GM12865 (cell line): ENCODE results near the gene ITPKB.
"Not testable (repeated sequence)": the region's sequence is repeated elsewhere in the genome, so short reads cannot be mapped to it uniquely, and the experiment has no call there.

Source experiments
- DNase-seq: peaks from one replicate; pipeline ENCODE4 v3.0.0; 2010; ENCODE audit warnings: low read depth
- H3K4me3 ChIP-seq: 2 replicates; pipeline ENCODE4 v1.5.1; 2011; ENCODE audit warnings: mild to moderate bottlenecking, low read depth, low read length, control low read depth
- TF ChIP-seq, protein P1 (sequence below): IDR thresholded peaks from 2 replicates; pipeline ENCODE4 v1.5.1; 2011; ENCODE audit warnings: low read length, control low read depth, low read depth, inconsistent platforms; ENCODE audit not compliant: insufficient read depth; ENCODE audit errors: missing control alignments

The ITPKB gene

GRCh38 chr1:226603858-226604559, 135.1 kb downstream of the ITPKB start:
- DNase-seq: no peak
- H3K4me3 ChIP-seq: no peak overlapping the region
- TF ChIP-seq, protein P1, sequence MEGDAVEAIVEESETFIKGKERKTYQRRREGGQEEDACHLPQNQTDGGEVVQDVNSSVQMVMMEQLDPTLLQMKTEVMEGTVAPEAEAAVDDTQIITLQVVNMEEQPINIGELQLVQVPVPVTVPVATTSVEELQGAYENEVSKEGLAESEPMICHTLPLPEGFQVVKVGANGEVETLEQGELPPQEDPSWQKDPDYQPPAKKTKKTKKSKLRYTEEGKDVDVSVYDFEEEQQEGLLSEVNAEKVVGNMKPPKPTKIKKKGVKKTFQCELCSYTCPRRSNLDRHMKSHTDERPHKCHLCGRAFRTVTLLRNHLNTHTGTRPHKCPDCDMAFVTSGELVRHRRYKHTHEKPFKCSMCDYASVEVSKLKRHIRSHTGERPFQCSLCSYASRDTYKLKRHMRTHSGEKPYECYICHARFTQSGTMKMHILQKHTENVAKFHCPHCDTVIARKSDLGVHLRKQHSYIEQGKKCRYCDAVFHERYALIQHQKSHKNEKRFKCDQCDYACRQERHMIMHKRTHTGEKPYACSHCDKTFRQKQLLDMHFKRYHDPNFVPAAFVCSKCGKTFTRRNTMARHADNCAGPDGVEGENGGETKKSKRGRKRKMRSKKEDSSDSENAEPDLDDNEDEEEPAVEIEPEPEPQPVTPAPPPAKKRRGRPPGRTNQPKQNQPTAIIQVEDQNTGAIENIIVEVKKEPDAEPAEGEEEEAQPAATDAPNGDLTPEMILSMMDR: no peak

GRCh38 chr1:226603022-226603857, 135.8 kb downstream of the ITPKB start:
- DNase-seq: no peak
- H3K4me3 ChIP-seq: no peak overlapping the region
- TF ChIP-seq, protein P1: no peak

DNA sequence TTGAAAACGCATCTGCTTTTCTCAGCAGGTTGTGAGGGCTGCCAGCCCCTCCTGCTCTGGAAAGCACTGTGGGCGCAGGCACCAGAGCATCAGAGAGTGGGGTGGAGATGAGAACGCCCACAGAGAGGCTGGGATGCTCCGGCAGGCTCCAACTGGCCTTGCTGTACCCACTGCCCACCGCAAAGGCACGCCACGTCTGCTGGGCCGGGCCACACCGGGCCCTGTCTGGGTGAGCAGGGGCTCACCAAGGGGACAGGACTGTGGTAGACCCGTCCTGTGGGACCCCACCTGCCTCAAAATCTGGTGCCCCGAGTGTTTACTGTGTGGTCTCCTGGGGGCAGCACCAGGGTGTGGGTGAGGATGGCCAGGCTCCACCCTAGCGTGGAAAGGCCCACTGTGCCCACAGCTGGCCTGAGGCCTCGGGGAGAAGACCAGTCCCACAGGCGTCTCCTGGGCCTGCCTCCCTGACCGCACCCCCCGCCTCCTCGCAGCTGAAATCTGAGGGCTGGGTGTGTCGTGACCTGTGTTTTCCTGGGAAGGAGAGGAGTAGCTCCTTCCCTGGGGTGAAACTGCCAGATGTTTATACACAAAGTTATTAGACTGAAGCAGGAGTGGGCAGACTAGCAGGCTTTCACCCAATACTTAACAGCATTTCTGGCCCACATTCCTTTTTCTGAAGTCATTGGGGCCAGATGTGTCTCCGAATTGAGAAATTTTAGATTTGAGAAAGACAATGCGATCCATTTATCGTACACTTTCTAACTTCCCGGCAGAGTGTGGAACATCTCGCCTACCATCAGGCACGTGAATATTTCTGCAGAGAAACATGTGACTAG, 136.7 kb downstream of the ITPKB start:
- H3K4me3 ChIP-seq: no peak overlapping the region
- DNase-seq: no peak
- TF ChIP-seq, protein P1: no peak

GRCh38 chr1:226601456-226601855, 137.6 kb downstream of the ITPKB start:
- no peak overlapping the region for H3K4me3 ChIP-seq
- TF ChIP-seq, protein P1: no peak
- DNase-seq: no peak

- no peak for DNase-seq
- TF ChIP-seq, protein P1: no peak
- H3K4me3 ChIP-seq: no peak overlapping the region
Measured at GRCh38 chr1:226600254-226600653, 138.8 kb downstream of the ITPKB start.

DNA sequence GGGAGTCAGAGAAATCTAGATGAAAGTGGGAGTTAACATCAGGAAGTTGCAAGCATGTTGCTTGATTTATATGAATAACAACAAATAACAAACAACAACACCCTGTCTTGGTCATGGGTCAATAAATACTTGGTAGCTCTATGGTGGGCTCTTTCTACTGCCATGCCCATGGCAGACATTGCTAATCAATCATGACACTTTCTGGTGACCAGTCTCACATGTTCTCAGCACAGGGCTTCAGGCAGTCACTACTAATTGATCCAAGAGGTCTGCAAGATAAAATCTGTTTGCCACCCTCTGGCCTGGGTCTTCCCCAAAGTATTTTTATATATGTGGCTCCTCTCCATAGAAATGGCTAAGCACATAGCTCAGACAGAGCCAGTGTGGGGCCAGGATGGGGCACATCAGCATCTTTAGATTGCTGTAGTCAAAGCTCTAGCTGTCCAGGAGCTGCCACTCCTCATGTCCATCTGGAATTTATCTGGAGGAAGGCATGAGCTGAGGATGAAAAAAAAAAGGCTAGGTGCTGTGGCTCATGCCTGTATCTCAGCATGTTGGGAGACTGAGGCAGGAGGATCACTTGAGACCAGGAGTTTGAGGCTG, 139.3 kb downstream of the ITPKB start:
- TF ChIP-seq, protein P1: no peak

DNA sequence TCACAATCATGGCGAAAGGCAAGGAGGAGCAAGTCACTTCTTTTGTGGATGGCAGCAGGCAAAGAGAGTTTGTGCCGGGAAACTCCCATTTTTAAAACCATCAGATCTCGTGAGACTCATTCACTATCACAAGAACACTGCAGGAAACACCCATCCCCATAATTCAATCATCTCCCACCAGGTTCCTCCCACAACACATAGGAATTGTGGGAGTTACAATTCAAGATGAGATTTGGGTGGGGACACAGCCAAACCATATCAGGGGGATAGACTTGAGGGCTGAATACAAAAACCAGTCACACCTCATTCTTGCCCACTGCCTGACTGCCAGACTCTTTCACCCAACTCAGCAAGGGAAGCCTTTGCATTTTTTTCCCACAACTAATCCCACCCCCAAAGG, 140.1 kb downstream of the ITPKB start:
- not testable (repeated sequence) for DNase-seq, H3K4me3 ChIP-seq

More for the DNA sequence above, 139.3 kb downstream of the ITPKB start:
- H3K4me3 ChIP-seq: no peak overlapping the region
- no peak for DNase-seq
